Body of pancreas (tissue), 4 donors: ENCODE measurements around the gene MRPS31.
A peak's percentile ranks its signal among the peaks of the same experiment; 100 is the strongest.

Source experiments
- POLR2A ChIP-seq, 3 donors: fragments of 450-650 bp; IDR thresholded peaks; one replicate each; pipeline ENCODE4 v1.6.1; 2016; ENCODE audit warnings: antibody characterized with exemption in 3 of 3, mild to moderate bottlenecking in 2 of 3
- TF ChIP-seq, protein P1 (sequence below), 7 experiments: fragments of 450-650 bp in 4 of 7; fragments of 200-600 bp in 3 of 7; sonication (generic) in 3 of 7; IDR thresholded peaks; one replicate each; pipeline ENCODE4 v1.5.1; 2016 to 2019; ENCODE audit warnings: antibody characterized with exemption in 7 of 7

DNA sequence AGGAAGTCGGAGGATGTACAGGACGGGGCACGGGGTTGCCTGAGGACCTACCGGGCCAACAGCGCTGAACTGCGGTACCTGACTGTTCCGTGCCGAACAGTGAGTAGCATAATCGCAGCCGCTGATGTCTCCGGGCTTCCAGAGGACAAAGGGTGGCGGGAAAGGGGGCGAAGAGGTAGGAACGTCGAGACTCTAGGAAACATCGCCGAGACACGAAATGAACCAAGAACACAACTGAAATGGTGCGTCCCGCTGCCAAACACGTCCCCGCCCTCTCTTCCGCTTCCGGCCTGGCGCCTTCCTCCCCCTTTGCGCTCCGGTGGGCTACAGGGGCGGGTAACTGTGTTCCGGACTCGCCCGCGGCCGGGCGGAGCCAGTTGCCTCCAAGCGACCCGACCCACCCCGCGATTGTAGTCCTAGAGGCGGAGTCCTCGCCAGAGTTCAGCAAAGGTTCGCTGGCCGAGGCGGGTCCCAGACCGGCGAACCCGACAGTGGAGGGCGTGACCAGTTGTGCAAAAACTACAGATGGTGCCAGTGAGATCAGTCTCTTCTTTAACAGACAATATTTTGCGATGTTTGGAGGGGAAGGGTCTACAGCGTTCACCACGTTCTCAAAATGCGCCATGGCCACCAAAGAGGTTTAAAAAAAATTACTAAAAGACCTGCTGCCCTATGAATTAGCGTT is at the start of gene MRPS31:
- TF ChIP-seq, protein P1, sequence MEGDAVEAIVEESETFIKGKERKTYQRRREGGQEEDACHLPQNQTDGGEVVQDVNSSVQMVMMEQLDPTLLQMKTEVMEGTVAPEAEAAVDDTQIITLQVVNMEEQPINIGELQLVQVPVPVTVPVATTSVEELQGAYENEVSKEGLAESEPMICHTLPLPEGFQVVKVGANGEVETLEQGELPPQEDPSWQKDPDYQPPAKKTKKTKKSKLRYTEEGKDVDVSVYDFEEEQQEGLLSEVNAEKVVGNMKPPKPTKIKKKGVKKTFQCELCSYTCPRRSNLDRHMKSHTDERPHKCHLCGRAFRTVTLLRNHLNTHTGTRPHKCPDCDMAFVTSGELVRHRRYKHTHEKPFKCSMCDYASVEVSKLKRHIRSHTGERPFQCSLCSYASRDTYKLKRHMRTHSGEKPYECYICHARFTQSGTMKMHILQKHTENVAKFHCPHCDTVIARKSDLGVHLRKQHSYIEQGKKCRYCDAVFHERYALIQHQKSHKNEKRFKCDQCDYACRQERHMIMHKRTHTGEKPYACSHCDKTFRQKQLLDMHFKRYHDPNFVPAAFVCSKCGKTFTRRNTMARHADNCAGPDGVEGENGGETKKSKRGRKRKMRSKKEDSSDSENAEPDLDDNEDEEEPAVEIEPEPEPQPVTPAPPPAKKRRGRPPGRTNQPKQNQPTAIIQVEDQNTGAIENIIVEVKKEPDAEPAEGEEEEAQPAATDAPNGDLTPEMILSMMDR (IDR thresholded peaks at IDR 0.05), result peak in 4 of 7 experiments; percentile 7 to 57 (median 34)
- TF ChIP-seq POLR2A (IDR thresholded peaks at IDR 0.05), result peak; percentile 25 to 79 (median 77)
